MM.1S (cell line): Measurements from ENCODE around the gene SPPL3.

Experiments used
- DNase-seq: peaks from one replicate; pipeline ENCODE4 v3.0.0-alpha.2; 2015
- H2AFZ ChIP-seq: fragments of 300-600 bp; sonication (generic); 2 replicates; pipeline ENCODE4 v1.6.0; 2016; ENCODE audit warnings: antibody characterized with exemption, low read length
- H3F3A ChIP-seq: fragments of 300-600 bp; sonication (generic); 2 replicates; pipeline ENCODE4 v1.6.1; 2016; ENCODE audit warnings: mild to moderate bottlenecking, antibody characterized with exemption, low read length, moderate library complexity, mixed read lengths; ENCODE audit not compliant: insufficient read depth
- H3K27ac ChIP-seq: fragments of 300-600 bp; sonication (generic); 2 replicates; pipeline ENCODE4 v1.5.1; 2016; ENCODE audit warnings: mild to moderate bottlenecking, low read length
- H3K27me3 ChIP-seq: fragments of 300-600 bp; sonication (generic); replicated peaks from 2 replicates; pipeline ENCODE4 v1.6.0; 2016; ENCODE audit warnings: low read length; ENCODE audit not compliant: insufficient read depth
- H3K36me3 ChIP-seq: fragments of 300-600 bp; sonication (generic); replicated peaks from 2 replicates; pipeline ENCODE4 v1.6.1; 2016; ENCODE audit warnings: mild to moderate bottlenecking, low read length, mixed read lengths; ENCODE audit not compliant: insufficient read depth
- H3K4me1 ChIP-seq: fragments of 300-600 bp; sonication (generic); 2 replicates; pipeline ENCODE4 v1.6.1; 2016; ENCODE audit warnings: low read length, mixed read lengths
- H3K4me2 ChIP-seq: fragments of 300-600 bp; sonication (generic); 2 replicates; pipeline ENCODE4 v1.6.0; 2016; ENCODE audit warnings: low read depth, low read length
- H3K4me3 ChIP-seq: fragments of 300-600 bp; sonication (generic); 2 replicates; pipeline ENCODE4 v1.5.1; 2016; ENCODE audit warnings: low read length, mixed read lengths
- H3K79me2 ChIP-seq: fragments of 300-600 bp; sonication (generic); 2 replicates; pipeline ENCODE4 v1.6.1; 2016; ENCODE audit warnings: mixed run types, low read length, mixed read lengths
- H3K9ac ChIP-seq: fragments of 300-600 bp; sonication (generic); 2 replicates; pipeline ENCODE4 v1.6.1; 2016; ENCODE audit warnings: low read length, mixed read lengths
- H3K9me2 ChIP-seq: fragments of 300-600 bp; sonication (generic); replicated peaks from 2 replicates; pipeline ENCODE4 v1.6.1; 2016; ENCODE audit warnings: mild to moderate bottlenecking, low read length, mixed read lengths; ENCODE audit not compliant: insufficient read depth
- H3K9me3 ChIP-seq: fragments of 300-600 bp; sonication (generic); replicated peaks from 2 replicates; pipeline ENCODE4 v1.6.1; 2016; ENCODE audit warnings: mild to moderate bottlenecking, low read length, mixed read lengths; ENCODE audit not compliant: insufficient read depth
- H4K20me1 ChIP-seq: fragments of 300-600 bp; sonication (generic); 2 replicates; pipeline ENCODE4 v1.6.1; 2016; ENCODE audit warnings: mild to moderate bottlenecking, low read length, moderate library complexity, mixed read lengths; ENCODE audit not compliant: insufficient read depth
- EZH2 ChIP-seq: fragments of 300-600 bp; sonication (generic); optimal IDR thresholded peaks from 2 replicates; pipeline ENCODE3; 2017; ENCODE audit warnings: low read depth, mild to moderate bottlenecking, antibody characterized with exemption, low read length, mixed read lengths
- EZH2phosphoT487 ChIP-seq: fragments of 300-600 bp; sonication (generic); IDR thresholded peaks from 2 replicates; pipeline ENCODE4 v1.6.1; 2018; ENCODE audit warnings: antibody characterized with exemption, low read length
- TF ChIP-seq, protein P1 (sequence below): fragments of 300-600 bp; sonication (generic); IDR thresholded peaks from 2 replicates; pipeline ENCODE4 v1.5.1; 2016; ENCODE audit warnings: antibody characterized with exemption, low read length, mixed read lengths

Gene SPPL3

DNA sequence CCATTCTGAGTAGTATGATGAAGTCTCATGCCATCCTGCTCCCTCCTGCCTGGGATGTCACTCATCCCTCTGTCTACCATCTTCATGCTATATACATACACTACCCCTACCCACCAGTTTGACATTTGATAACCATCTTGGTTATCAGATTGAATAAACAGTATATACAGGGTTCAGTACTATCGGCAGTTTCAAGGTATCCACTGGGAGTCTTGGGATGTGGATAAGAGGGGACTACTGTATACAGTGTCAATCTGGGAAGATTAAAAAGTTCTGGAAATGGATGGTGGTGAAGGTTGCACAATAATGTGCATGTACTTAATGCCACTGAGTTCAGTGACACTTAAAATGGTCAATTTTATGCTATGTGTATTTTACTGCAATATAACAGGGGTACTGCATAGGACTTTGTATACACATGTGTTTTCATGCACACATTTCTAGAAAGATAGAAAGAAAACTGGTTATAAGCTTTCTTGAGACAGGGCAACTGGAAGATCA, 22.1 kb downstream of the SPPL3 start:
- Histone ChIP-seq H3K9me3 (no peaks in the 10 kb centered on the region), H3K36me3 (no peaks in the 10 kb centered on the region), H4K20me1 (no peaks in the 10 kb centered on the region), H3F3A (no peaks in the 10 kb centered on the region), H3K4me2 (no peak overlapping the region), H3K27me3 (no peaks in the 10 kb centered on the region), H3K79me2 (peaks cover 78% of the 10 kb centered on the region), H2AFZ (no peak overlapping the region), H3K9me2 (no peaks in the 10 kb centered on the region), H3K4me1 (peaks cover 4% of the 10 kb centered on the region; the same call in 1 of the 2 replicates), H3K9ac (no peak overlapping the region), H3K27ac (no peak overlapping the region), H3K4me3 (no peak overlapping the region)
- TF ChIP-seq, protein P1, sequence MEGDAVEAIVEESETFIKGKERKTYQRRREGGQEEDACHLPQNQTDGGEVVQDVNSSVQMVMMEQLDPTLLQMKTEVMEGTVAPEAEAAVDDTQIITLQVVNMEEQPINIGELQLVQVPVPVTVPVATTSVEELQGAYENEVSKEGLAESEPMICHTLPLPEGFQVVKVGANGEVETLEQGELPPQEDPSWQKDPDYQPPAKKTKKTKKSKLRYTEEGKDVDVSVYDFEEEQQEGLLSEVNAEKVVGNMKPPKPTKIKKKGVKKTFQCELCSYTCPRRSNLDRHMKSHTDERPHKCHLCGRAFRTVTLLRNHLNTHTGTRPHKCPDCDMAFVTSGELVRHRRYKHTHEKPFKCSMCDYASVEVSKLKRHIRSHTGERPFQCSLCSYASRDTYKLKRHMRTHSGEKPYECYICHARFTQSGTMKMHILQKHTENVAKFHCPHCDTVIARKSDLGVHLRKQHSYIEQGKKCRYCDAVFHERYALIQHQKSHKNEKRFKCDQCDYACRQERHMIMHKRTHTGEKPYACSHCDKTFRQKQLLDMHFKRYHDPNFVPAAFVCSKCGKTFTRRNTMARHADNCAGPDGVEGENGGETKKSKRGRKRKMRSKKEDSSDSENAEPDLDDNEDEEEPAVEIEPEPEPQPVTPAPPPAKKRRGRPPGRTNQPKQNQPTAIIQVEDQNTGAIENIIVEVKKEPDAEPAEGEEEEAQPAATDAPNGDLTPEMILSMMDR = no peak
- TF ChIP-seq EZH2phosphoT487 = no peak
- no peak for TF ChIP-seq EZH2
- DNase-seq = no peak

DNA sequence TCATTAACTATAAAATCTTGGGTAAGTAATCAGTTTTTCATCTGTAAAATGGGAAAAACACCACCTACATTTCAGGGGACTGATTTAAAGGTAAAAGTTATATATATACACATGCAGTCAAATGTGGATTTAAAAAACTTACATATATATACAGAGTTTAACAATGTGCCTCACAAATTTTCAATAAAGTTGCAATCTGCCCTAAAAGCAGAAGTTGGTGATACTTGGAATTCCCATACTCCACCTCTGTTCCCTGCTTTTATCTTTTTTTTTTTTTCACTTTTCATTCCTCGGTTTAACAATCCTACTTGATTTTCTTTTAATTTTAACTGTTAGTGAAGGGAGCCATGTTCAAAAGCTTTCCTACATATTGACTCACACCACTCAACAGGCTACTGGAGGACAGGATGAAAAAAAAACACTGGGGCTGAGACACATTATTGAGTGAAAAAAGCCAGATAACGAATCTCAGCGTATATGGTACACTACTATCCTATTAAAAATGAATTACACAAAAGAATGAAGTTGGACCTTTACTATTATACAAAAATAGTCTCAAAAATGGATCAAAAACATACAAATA, 24.3 kb downstream of the SPPL3 start:
- Histone ChIP-seq H3K4me1 (no peaks in the 10 kb centered on the region), H3K27me3 (no peaks in the 10 kb centered on the region), H3K9me2 (no peaks in the 10 kb centered on the region), H3K4me3 (no peak overlapping the region), H3K79me2 (peaks cover 69% of the 10 kb centered on the region), H3K9me3 (no peaks in the 10 kb centered on the region), H3K36me3 (no peaks in the 10 kb centered on the region), H3K4me2 (no peak overlapping the region), H3K9ac (no peak overlapping the region), H4K20me1 (no peaks in the 10 kb centered on the region), H3K27ac (no peak overlapping the region), H3F3A (no peaks in the 10 kb centered on the region), H2AFZ (no peak overlapping the region)
- TF ChIP-seq EZH2 = no peak
- TF ChIP-seq, protein P1 = no peak
- TF ChIP-seq EZH2phosphoT487 = no peak
- no peak for DNase-seq

DNA sequence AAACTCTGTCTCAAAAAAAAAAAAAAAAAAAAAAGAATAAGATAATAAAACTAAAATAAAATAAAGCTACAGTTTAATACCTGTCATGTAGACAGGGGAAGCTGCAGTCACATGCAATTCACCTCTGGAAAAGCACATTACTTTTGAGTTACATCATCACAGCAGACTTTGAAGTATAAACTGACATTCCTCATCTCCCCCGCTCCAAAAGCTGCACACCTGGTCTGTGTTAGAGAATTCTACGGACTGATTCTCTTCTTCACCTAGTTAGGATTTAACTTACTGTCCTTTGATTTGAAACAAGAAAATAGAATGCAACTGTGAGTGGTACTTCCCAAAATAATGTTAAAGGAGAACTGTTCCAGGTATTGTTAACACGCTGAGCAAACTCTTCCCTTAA, 25.1 kb downstream of the SPPL3 start:
- Histone ChIP-seq H3K9ac (no peak overlapping the region), H3K27ac (no peak overlapping the region), H3K4me2 (no peak overlapping the region), H3F3A (no peaks in the 10 kb centered on the region), H4K20me1 (no peaks in the 10 kb centered on the region), H3K79me2 (peaks cover 67% of the 10 kb centered on the region), H3K27me3 (no peaks in the 10 kb centered on the region), H2AFZ (no peak overlapping the region), H3K9me2 (no peaks in the 10 kb centered on the region), H3K36me3 (no peaks in the 10 kb centered on the region), H3K9me3 (no peaks in the 10 kb centered on the region), H3K4me3 (no peak overlapping the region), H3K4me1 (no peaks in the 10 kb centered on the region)
- TF ChIP-seq EZH2 (no peak), EZH2phosphoT487 (no peak)
- TF ChIP-seq, protein P1 = no peak
- no peak for DNase-seq
